GM19452 (cell line): ENCODE results near the gene UST.
"Not testable (repeated sequence)": the region's sequence is repeated elsewhere in the genome, so short reads cannot be mapped to it uniquely, and the experiment has no call there.

ENCODE experiments used
- ATAC-seq: cut with Tn5 transposase; IDR thresholded peaks from one replicate; pipeline ENCODE4 v1.9.1; 2021; ENCODE audit not compliant: unreplicated experiment

The UST gene

GRCh38 chr6:148934961-148935360 lies 188.1 kb downstream of the UST start:
- ATAC-seq, result no peak

- no peak for ATAC-seq
These were observed 189.0 kb downstream of the UST start for GRCh38 chr6:148935705-148936435.

- no peak for ATAC-seq
These were observed 196.6 kb downstream of the UST start for GRCh38 chr6:148943451-148943850.

GRCh38 chr6:148944608-148945007 lies 197.8 kb downstream of the UST start:
- no peak for ATAC-seq

GRCh38 chr6:148945301-148946021 lies 198.6 kb downstream of the UST start:
- no peak for ATAC-seq

- peak; percentile 84 for ATAC-seq
These were observed 201.0 kb downstream of the UST start for GRCh38 chr6:148947621-148948444.

- no peak for ATAC-seq
These were observed 204.8 kb downstream of the UST start for GRCh38 chr6:148951662-148952061.

- no peak for ATAC-seq
These were observed 205.6 kb downstream of the UST start for GRCh38 chr6:148952147-148953035.

- ATAC-seq, result no peak
These were observed 207.6 kb downstream of the UST start for GRCh38 chr6:148954461-148954860.

- no peak for ATAC-seq
These were observed 208.1 kb downstream of the UST start for GRCh38 chr6:148954934-148955333.

- no peak for ATAC-seq
These were observed 208.6 kb downstream of the UST start for GRCh38 chr6:148955441-148955840.

GRCh38 chr6:148956163-148956562 lies 209.3 kb downstream of the UST start:
- ATAC-seq, result not testable (repeated sequence)

GRCh38 chr6:148957752-148958151 lies 210.9 kb downstream of the UST start:
- ATAC-seq, result no peak

GRCh38 chr6:148959008-148959407 lies 212.2 kb downstream of the UST start:
- ATAC-seq, result no peak

- no peak for ATAC-seq
These were observed 212.7 kb downstream of the UST start for GRCh38 chr6:148959501-148959900.

- ATAC-seq, result no peak
These were observed 216.2 kb downstream of the UST start for GRCh38 chr6:148962854-148963515.

- no peak for ATAC-seq
These were observed 216.9 kb downstream of the UST start for GRCh38 chr6:148963738-148964137.

GRCh38 chr6:148964467-148964866 lies 217.6 kb downstream of the UST start:
- no peak for ATAC-seq

GRCh38 chr6:148965287-148965686 lies 218.5 kb downstream of the UST start:
- no peak for ATAC-seq

- no peak for ATAC-seq
These were observed 220.2 kb downstream of the UST start for GRCh38 chr6:148967011-148967520.
